Measurements from ENCODE around the gene TRIM46.
"Not testable (repeated sequence)": the region's sequence is repeated elsewhere in the genome, so short reads cannot be mapped to it uniquely, and the experiment has no call there.

DNA sequence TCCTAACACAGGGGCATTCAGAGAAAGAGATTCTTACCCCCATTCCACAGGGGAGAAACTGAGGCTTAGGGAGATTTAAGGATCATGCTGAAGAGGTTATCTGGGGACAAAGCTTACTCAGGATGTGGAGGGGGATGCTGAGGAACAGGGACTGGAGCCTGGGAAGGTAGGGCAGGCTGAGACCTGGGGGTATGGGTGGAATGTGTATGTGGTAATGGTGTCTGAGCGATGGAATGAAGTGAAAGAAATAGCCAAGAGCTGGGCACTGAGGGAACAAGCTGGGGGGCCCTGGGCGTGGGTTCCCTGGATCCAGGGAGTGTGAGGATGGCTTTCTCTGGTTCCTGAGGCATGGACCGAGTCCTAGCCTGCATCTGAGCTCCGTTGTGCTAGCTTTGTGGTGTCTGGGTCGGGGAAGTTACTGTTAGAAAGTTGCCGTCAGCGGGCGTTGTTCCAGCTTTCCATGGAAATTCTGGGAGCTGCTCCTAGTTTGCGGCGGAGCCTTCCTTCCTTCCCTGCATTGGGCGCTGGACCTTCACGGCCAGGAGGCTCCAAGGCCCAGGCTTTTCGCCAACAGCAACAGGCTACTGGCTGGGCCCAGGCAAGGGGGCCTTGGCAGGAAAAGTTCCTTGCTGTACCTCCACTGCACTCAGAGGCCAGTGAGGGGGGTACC is 37.9 kb downstream of the TRIM46 start:
- TF ChIP-seq, protein P1, sequence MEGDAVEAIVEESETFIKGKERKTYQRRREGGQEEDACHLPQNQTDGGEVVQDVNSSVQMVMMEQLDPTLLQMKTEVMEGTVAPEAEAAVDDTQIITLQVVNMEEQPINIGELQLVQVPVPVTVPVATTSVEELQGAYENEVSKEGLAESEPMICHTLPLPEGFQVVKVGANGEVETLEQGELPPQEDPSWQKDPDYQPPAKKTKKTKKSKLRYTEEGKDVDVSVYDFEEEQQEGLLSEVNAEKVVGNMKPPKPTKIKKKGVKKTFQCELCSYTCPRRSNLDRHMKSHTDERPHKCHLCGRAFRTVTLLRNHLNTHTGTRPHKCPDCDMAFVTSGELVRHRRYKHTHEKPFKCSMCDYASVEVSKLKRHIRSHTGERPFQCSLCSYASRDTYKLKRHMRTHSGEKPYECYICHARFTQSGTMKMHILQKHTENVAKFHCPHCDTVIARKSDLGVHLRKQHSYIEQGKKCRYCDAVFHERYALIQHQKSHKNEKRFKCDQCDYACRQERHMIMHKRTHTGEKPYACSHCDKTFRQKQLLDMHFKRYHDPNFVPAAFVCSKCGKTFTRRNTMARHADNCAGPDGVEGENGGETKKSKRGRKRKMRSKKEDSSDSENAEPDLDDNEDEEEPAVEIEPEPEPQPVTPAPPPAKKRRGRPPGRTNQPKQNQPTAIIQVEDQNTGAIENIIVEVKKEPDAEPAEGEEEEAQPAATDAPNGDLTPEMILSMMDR (IDR thresholded peaks at IDR 0.05; ENCODE audit: low read length), result not testable (repeated sequence)
- not testable (repeated sequence) for TF ChIP-seq EZH2 (optimal IDR thresholded peaks at IDR 0.05; ENCODE audit: low read depth, low read length); EZH2phosphoT487 (IDR thresholded peaks at IDR 0.05; ENCODE audit: low read length)
